Measurements from ENCODE around the gene RBMS1. TPM values are rescaled to one million over a fixed set of nuclear protein-coding genes. Genes with fewer than 3 reads are reported as not detected.
A peak's percentile ranks its signal among the peaks of the same experiment; 100 is the strongest.

The RBMS1 gene
- total RNA-seq, 4 donors from 2014 or later, result 86.0 to 110 (median 91.5) TPM

- WGBS, 2 donors (ENCODE audit: low coverage in 1 of 2), result 80 to 86% methylated on average over 1 of the region's 1 CpG
- Histone ChIP-seq H3K36me3 (peaks cover 0 to 65% of the 10 kb centered on the region in 2 donors), H3K4me1 (peaks cover 5 to 35% (median 10%) of the 10 kb centered on the region in 3 donors), H3K27ac (no peak overlapping the region), H3K9me3 (no peaks in the 10 kb centered on the region), H3K4me3 (no peak overlapping the region), H3K27me3 (no peaks in the 10 kb centered on the region)
- ATAC-seq, result no peak
- TF ChIP-seq POLR2AphosphoS5 (IDR thresholded peaks at IDR 0.05), result no peak
- no peak for TF ChIP-seq CTCF (IDR thresholded peaks at IDR 0.05)
- no peak for TF ChIP-seq POLR2A (IDR thresholded peaks at IDR 0.05)
- no peak for TF ChIP-seq EP300 (IDR thresholded peaks at IDR 0.05)
These were observed 193.4 kb downstream of the RBMS1 start for GRCh38 chr2:160300203-160300602.

GRCh38 chr2:160299540-160299939, 194.1 kb downstream of the RBMS1 start:
- TF ChIP-seq POLR2AphosphoS5 (IDR thresholded peaks at IDR 0.05), result no peak
- no peak for TF ChIP-seq EP300 (IDR thresholded peaks at IDR 0.05)
- no peak for TF ChIP-seq POLR2A (IDR thresholded peaks at IDR 0.05)
- TF ChIP-seq CTCF (IDR thresholded peaks at IDR 0.05), result no peak
- 69 to 100% methylated on average over 1 to 3 of the region's 3 CpGs for WGBS, 2 donors (ENCODE audit: low coverage in 1 of 2)
- Histone ChIP-seq H3K27ac (no peak overlapping the region), H3K36me3 (peaks cover 0 to 65% of the 10 kb centered on the region in 2 donors), H3K9me3 (no peaks in the 10 kb centered on the region), H3K4me3 (no peak overlapping the region), H3K27me3 (no peaks in the 10 kb centered on the region), H3K4me1 (peaks cover 5 to 40% (median 12%) of the 10 kb centered on the region in 3 donors)
- ATAC-seq, result no peak

- Histone ChIP-seq H3K36me3 (peaks cover 0 to 65% of the 10 kb centered on the region in 2 donors), H3K27ac (no peak overlapping the region), H3K9me3 (no peaks in the 10 kb centered on the region), H3K4me3 (no peak overlapping the region), H3K4me1 (peaks cover 7 to 40% (median 12%) of the 10 kb centered on the region in 3 donors), H3K27me3 (no peaks in the 10 kb centered on the region)
- ATAC-seq, result no peak
- TF ChIP-seq EP300 (IDR thresholded peaks at IDR 0.05) (no peak), CTCF (IDR thresholded peaks at IDR 0.05) (no peak), POLR2AphosphoS5 (IDR thresholded peaks at IDR 0.05) (no peak), POLR2A (IDR thresholded peaks at IDR 0.05) (no peak)
- 88% methylated on average over 1 of the region's 1 CpG; no CpG with 5 or more reads in 1 of the 2 donors for WGBS, 2 donors (ENCODE audit: low coverage in 1 of 2)
These were observed 194.6 kb downstream of the RBMS1 start for GRCh38 chr2:160298960-160299359.

- Histone ChIP-seq H3K4me1 (peaks cover 5 to 62% (median 11%) of the 10 kb centered on the region in 3 donors), H3K4me3 (no peak overlapping the region), H3K27me3 (no peaks in the 10 kb centered on the region), H3K27ac (peak overlapping the region in 1 of 4 donors; percentile 65), H3K36me3 (peaks cover 0 to 46% of the 10 kb centered on the region in 2 donors), H3K9me3 (no peaks in the 10 kb centered on the region)
- no peak for TF ChIP-seq CTCF (IDR thresholded peaks at IDR 0.05)
- TF ChIP-seq EP300 (IDR thresholded peaks at IDR 0.05), result no peak
- no peak for TF ChIP-seq POLR2AphosphoS5 (IDR thresholded peaks at IDR 0.05)
- no peak for TF ChIP-seq POLR2A (IDR thresholded peaks at IDR 0.05)
- WGBS, 2 donors (ENCODE audit: low coverage in 1 of 2), result 69 to 77% methylated on average over 7 of the region's 7 CpGs
- ATAC-seq, result no peak
These were observed 197.9 kb downstream of the RBMS1 start for GRCh38 chr2:160295519-160296207.

- Histone ChIP-seq H3K9me3 (no peaks in the 10 kb centered on the region), H3K4me3 (no peak overlapping the region), H3K36me3 (peaks cover 0 to 39% of the 10 kb centered on the region in 2 donors), H3K27me3 (no peaks in the 10 kb centered on the region), H3K27ac (peak overlapping the region in 2 of 4 donors; percentile 65), H3K4me1 (peaks cover 5 to 70% (median 11%) of the 10 kb centered on the region in 3 donors)
- no peak for ATAC-seq
- no peak for TF ChIP-seq POLR2AphosphoS5 (IDR thresholded peaks at IDR 0.05)
- TF ChIP-seq POLR2A (IDR thresholded peaks at IDR 0.05), result no peak
- no peak for TF ChIP-seq EP300 (IDR thresholded peaks at IDR 0.05)
- TF ChIP-seq CTCF (IDR thresholded peaks at IDR 0.05), result no peak
These were observed 198.7 kb downstream of the RBMS1 start for GRCh38 chr2:160294889-160295288.

All from gastroesophageal sphincter (tissue), 4 donors.